Neutrophil (primary cell): ENCODE measurements around the gene LRRC71.
"Not testable (repeated sequence)": the region's sequence is repeated elsewhere in the genome, so short reads cannot be mapped to it uniquely, and the experiment has no call there.

Experiments used
- H3K27ac ChIP-seq: fragments of 200-600 bp; sonication (generic); 2 replicates; pipeline ENCODE4 v1.5.1; 2016; ENCODE audit warnings: mild to moderate bottlenecking, moderate library complexity
- H3K27me3 ChIP-seq: fragments of 200-600 bp; sonication (generic); 2 replicates; pipeline ENCODE4 v1.6.0; 2016; ENCODE audit warnings: mild to moderate bottlenecking
- H3K36me3 ChIP-seq: fragments of 200-600 bp; sonication (generic); 2 replicates; pipeline ENCODE4 v1.5.1; 2017
- H3K4me1 ChIP-seq, 2 experiments: fragments of 200-600 bp in 1 of 2; sonication (generic) in 1 of 2; 1 replicate in 1 of 2; 2 replicates in 1 of 2; pipeline versions ENCODE4 v1.5.1 to v1.6.1; 2013 to 2016; ENCODE audit warnings: low read depth in 1 of 2, low read length in 1 of 2, mild to moderate bottlenecking in 1 of 2, moderate library complexity in 1 of 2; ENCODE audit not compliant: control insufficient read depth in 1 of 2, insufficient read depth in 1 of 2
- H3K4me3 ChIP-seq, 2 experiments: fragments of 200-600 bp in 1 of 2; sonication (generic) in 1 of 2; 1 replicate in 1 of 2; 2 replicates in 1 of 2; pipeline ENCODE4 v1.5.1; 2013 to 2016; ENCODE audit warnings: low read depth in 1 of 2, low read length in 1 of 2, mild to moderate bottlenecking in 1 of 2, moderate library complexity in 1 of 2
- H3K9me3 ChIP-seq: fragments of 200-600 bp; sonication (generic); 2 replicates; pipeline ENCODE4 v1.5.1; 2016
- CTCF ChIP-seq: fragments of 200-600 bp; sonication (generic); IDR thresholded peaks from 2 replicates; pipeline ENCODE4 v1.5.1; 2016; ENCODE audit warnings: antibody characterized with exemption

The LRRC71 gene

DNA sequence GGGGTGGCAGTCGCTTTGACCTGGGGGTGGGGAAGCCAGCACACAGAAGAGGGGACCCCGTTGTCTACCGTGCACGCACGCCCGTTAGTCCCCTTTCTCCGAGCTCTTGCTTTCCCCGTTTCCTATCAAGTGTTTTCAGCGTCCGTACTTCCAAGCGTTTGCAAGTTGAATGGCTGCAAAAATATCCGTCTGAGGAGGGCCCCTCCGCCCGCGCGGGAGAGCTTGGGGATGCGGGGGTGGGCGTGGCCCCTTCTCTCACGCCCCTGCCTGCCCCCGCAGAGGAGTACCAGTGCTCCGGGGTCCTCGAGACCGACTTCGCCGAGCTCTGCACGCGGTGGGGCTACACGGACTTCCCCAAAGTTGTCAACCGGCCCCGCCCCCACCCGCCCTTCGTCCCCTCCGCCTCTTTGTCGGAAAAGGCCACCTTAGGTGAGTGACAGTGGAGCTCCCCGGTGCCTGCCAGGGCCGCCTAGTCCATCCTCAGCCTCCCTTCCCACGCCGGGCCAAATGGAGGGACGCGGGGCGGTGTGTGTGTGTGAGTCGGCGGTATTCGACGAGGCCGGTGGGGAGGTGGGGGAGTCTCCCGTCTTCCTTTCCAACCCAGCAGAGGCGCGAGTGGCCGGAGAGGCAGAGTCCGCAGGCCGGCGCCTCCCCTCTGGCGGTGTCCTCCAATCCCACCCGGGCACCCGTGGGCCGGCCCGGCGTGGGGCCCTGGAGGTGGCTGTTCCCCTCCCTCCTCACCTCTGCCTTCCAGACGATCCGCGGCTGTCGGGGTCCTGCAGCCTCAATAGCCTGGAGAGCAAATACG is 3.4 kb downstream of the LRRC71 start:
- H3K4me3 ChIP-seq = no peak overlapping the region
- H3K27ac ChIP-seq = no peak overlapping the region
- peaks cover 100% of the 10 kb centered on the region for H3K27me3 ChIP-seq
- no peaks in the 10 kb centered on the region for H3K9me3 ChIP-seq
- no peaks in the 10 kb centered on the region for H3K36me3 ChIP-seq
- H3K4me1 ChIP-seq = peaks cover 3 to 5% of the 10 kb centered on the region in 2 experiments
- TF ChIP-seq CTCF = no peak

- no peak for TF ChIP-seq CTCF
- peaks cover 100% of the 10 kb centered on the region for H3K27me3 ChIP-seq
- no peak overlapping the region for H3K4me3 ChIP-seq
- peaks cover 3 to 5% of the 10 kb centered on the region in 2 experiments for H3K4me1 ChIP-seq
- no peak overlapping the region for H3K27ac ChIP-seq
- H3K9me3 ChIP-seq = no peaks in the 10 kb centered on the region
- no peaks in the 10 kb centered on the region for H3K36me3 ChIP-seq
These were observed 4.2 kb downstream of the LRRC71 start for GRCh38 chr1:156924478-156925153.

GRCh38 chr1:156925154-156926010 is 5.0 kb downstream of the LRRC71 start:
- peaks cover 2 to 5% of the 10 kb centered on the region in 2 experiments for H3K4me1 ChIP-seq
- no peak for TF ChIP-seq CTCF
- H3K36me3 ChIP-seq = no peaks in the 10 kb centered on the region
- no peak overlapping the region for H3K27ac ChIP-seq
- H3K4me3 ChIP-seq = no peak overlapping the region
- no peaks in the 10 kb centered on the region for H3K9me3 ChIP-seq
- peaks cover 100% of the 10 kb centered on the region for H3K27me3 ChIP-seq

DNA sequence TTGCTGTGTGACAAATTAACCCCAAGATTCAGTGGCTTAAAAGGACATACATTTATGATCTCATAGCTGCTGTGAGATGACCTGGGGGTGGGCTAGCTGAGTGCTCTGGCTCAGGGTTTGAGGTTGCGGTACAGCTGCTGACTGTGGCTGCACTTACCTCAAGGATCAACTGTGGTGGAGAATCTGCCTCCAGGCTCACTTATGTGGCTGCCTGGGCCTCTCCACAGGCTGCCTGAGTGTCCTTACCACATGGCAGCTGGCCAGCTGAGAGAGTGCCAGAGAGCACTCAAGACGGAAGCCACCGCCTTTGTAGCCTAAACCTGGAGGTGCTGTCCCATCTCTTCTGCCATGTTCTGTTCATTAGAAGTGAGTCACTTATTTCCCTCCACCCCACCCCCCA is 5.7 kb downstream of the LRRC71 start:
- peaks cover 0 to 5% of the 10 kb centered on the region in 2 experiments for H3K4me1 ChIP-seq
- H3K36me3 ChIP-seq = no peaks in the 10 kb centered on the region
- no peak overlapping the region for H3K4me3 ChIP-seq
- no peak overlapping the region for H3K27ac ChIP-seq
- peaks cover 100% of the 10 kb centered on the region for H3K27me3 ChIP-seq
- TF ChIP-seq CTCF = no peak
- no peaks in the 10 kb centered on the region for H3K9me3 ChIP-seq

GRCh38 chr1:156926695-156927094 is 6.3 kb downstream of the LRRC71 start:
- peaks cover 100% of the 10 kb centered on the region for H3K27me3 ChIP-seq
- not testable (repeated sequence) for H3K36me3 ChIP-seq, H3K4me1 ChIP-seq, H3K27ac ChIP-seq, H3K9me3 ChIP-seq, H3K4me3 ChIP-seq
